ENCODE results near the gene CCRL2. TPM values are rescaled to one million over a fixed set of nuclear protein-coding genes. Genes with fewer than 3 reads are reported as not detected.

Gene CCRL2
- total RNA-seq, result 0.40 and 2.6 TPM in 2 replicates

- peak; percentile 44 to 89 for DNase-seq (ENCODE audit: low read depth in 2 of 2)
Observed at GRCh38 chr3:46406788-46407611, at the start of gene CCRL2, which contains the start of gene CCR5AS. Gene CCRL2 (plus strand): TSS chr3:46407259. CDS start chr3:46408080, 821 bp downstream. Gene CCR5AS (minus strand): TSS chr3:46407066.

GRCh38 chr3:46358466-46358865, 48.6 kb upstream of the CCRL2 start:
- no peak for DNase-seq (ENCODE audit: low read depth in 2 of 2)

GRCh38 chr3:46359733-46360493, 47.1 kb upstream of the CCRL2 start:
- no peak for DNase-seq (ENCODE audit: low read depth in 2 of 2)

GRCh38 chr3:46360907-46361306, 46.2 kb upstream of the CCRL2 start:
- DNase-seq (ENCODE audit: low read depth in 2 of 2), result no peak

GRCh38 chr3:46361408-46362283, 45.4 kb upstream of the CCRL2 start:
- DNase-seq (ENCODE audit: low read depth in 2 of 2), result no peak

- DNase-seq (ENCODE audit: low read depth in 2 of 2), result no peak
Observed at GRCh38 chr3:46365041-46365440, 42.0 kb upstream of the CCRL2 start.

GRCh38 chr3:46365737-46366524, 41.1 kb upstream of the CCRL2 start:
- no peak for DNase-seq (ENCODE audit: low read depth in 2 of 2)

- no peak for DNase-seq (ENCODE audit: low read depth in 2 of 2)
Observed at GRCh38 chr3:46367811-46368210, 39.2 kb upstream of the CCRL2 start.

- DNase-seq (ENCODE audit: low read depth in 2 of 2), result peak in 1 of 2 donors; percentile 2
Observed at GRCh38 chr3:46368569-46368968, 38.5 kb upstream of the CCRL2 start.

GRCh38 chr3:46369151-46369550, 37.9 kb upstream of the CCRL2 start:
- DNase-seq (ENCODE audit: low read depth in 2 of 2), result no peak

GRCh38 chr3:46369675-46370132, 37.4 kb upstream of the CCRL2 start:
- DNase-seq (ENCODE audit: low read depth in 2 of 2), result no peak

GRCh38 chr3:46370839-46371518, 36.1 kb upstream of the CCRL2 start, which contains the start of gene CCR5:
Gene CCR5 (plus strand): TSS chr3:46370946. CDS start chr3:46372903, 1,957 bp downstream.
- DNase-seq (ENCODE audit: low read depth in 2 of 2), result peak in 1 of 2 donors; percentile 63

GRCh38 chr3:46371519-46372340, 35.3 kb upstream of the CCRL2 start:
- no peak for DNase-seq (ENCODE audit: low read depth in 2 of 2)

GRCh38 chr3:46372492-46373359, 34.3 kb upstream of the CCRL2 start:
- DNase-seq (ENCODE audit: low read depth in 2 of 2), result peak in 1 of 2 donors; percentile 38

- DNase-seq (ENCODE audit: low read depth in 2 of 2), result no peak
Observed at GRCh38 chr3:46374755-46375154, 32.3 kb upstream of the CCRL2 start.

- no peak for DNase-seq (ENCODE audit: low read depth in 2 of 2)
Observed at GRCh38 chr3:46375218-46375617, 31.8 kb upstream of the CCRL2 start.

- no peak for DNase-seq (ENCODE audit: low read depth in 2 of 2)
Observed at GRCh38 chr3:46375814-46376213, 31.2 kb upstream of the CCRL2 start.

- peak; percentile 57 to 75 for DNase-seq (ENCODE audit: low read depth in 2 of 2)
Observed at GRCh38 chr3:46378426-46378942, 28.6 kb upstream of the CCRL2 start.
